ENCODE measurements around the gene WEE2. TPM values are rescaled to one million over a fixed set of nuclear protein-coding genes. Genes with fewer than 3 reads are reported as not detected.

WEE2 gene
- total RNA-seq, 1 experiment from 2014 or later: not detected

Other genes with a start within 250 kb of the WEE2 start
- gene AGK, start 156.9 kb upstream of the WEE2 start, total RNA-seq (2014; rRNA removed; shearing (Covaris generic)): 29.2 and 30.4 TPM in 2 replicates
- gene DENND11, start 6.2 kb upstream of the WEE2 start, total RNA-seq (2014; rRNA removed; shearing (Covaris generic)): 7.5 and 8.7 TPM in 2 replicates
- gene SSBP1, start 30.0 kb downstream of the WEE2 start, total RNA-seq (2014; rRNA removed; shearing (Covaris generic)): 380 and 429 TPM in 2 replicates
- gene TAS2R3, start 55.7 kb downstream of the WEE2 start, total RNA-seq (2014; rRNA removed; shearing (Covaris generic)): not detected in 2 replicates
- 0.07 and 0.88 TPM in 2 replicates for gene TAS2R4, start 68.3 kb downstream of the WEE2 start, total RNA-seq (2014; rRNA removed; shearing (Covaris generic))
- gene TAS2R5, start 81.9 kb downstream of the WEE2 start, total RNA-seq (2014; rRNA removed; shearing (Covaris generic)): 0.10 TPM in 1 of 2 replicates, not detected in the other
- not detected in 2 replicates for gene PRSS37, start 133.1 kb downstream of the WEE2 start, total RNA-seq (2014; rRNA removed; shearing (Covaris generic))
- not detected in 2 replicates for gene OR9A4, start 208.0 kb downstream of the WEE2 start, total RNA-seq (2014; rRNA removed; shearing (Covaris generic))
- not detected in 2 replicates for gene CLEC5A, start 238.6 kb downstream of the WEE2 start, total RNA-seq (2014; rRNA removed; shearing (Covaris generic))